Ovary (tissue), 9 donors: ENCODE results near the gene UNC5A. TPM values are rescaled to one million over a fixed set of nuclear protein-coding genes. Genes with fewer than 3 reads are reported as not detected.

Experiments used
- DNase-seq, 5 donors: peaks; one replicate each; pipeline ENCODE4 v3.0.0-alpha.2; 2019 to 2020
- H3K27ac ChIP-seq, 2 donors: fragments of 200-600 bp; one replicate each; pipeline versions ENCODE4 v1.5.1 to v1.8.0; 2019 to 2022
- H3K27me3 ChIP-seq: fragments of 200-600 bp; one replicate; pipeline ENCODE4 v1.8.0; 2022
- H3K36me3 ChIP-seq: fragments of 200-600 bp; sonication (generic); one replicate; pipeline ENCODE4 v1.5.1; 2019
- H3K4me1 ChIP-seq: one replicate; pipeline ENCODE4 v1.8.1; 2013; ENCODE audit warnings: mild to moderate bottlenecking, moderate library complexity; ENCODE audit not compliant: insufficient read depth
- H3K4me3 ChIP-seq: fragments of 200-600 bp; sonication (generic); one replicate; pipeline ENCODE4 v1.5.1; 2017
- H3K9me3 ChIP-seq, 2 donors: fragments of 200-600 bp in 1 of 2; sonication (generic) in 1 of 2; one replicate each; pipeline versions ENCODE4 v1.5.1 to v1.8.1; 2013 to 2019; ENCODE audit warnings: mild to moderate bottlenecking in 1 of 2, moderate library complexity in 1 of 2
- CTCF ChIP-seq, 3 donors: fragments of 450-650 bp in 2 of 3; fragments of 200-600 bp in 1 of 3; IDR thresholded peaks; one replicate each; pipeline versions ENCODE4 v1.5.1 to v1.8.0; 2016 to 2022; ENCODE audit warnings: antibody characterized with exemption in 3 of 3, mild to moderate bottlenecking in 1 of 3
- EP300 ChIP-seq: sonication (generic); formaldehyde crosslinking; IDR thresholded peaks from one replicate; pipeline ENCODE4 v1.6.1; 2017; ENCODE audit warnings: antibody characterized with exemption
- POLR2A ChIP-seq: fragments of 450-650 bp; IDR thresholded peaks from one replicate; pipeline ENCODE4 v1.6.1; 2017; ENCODE audit warnings: antibody characterized with exemption, mild to moderate bottlenecking, moderate library complexity
- WGBS, 3 donors: extraction: QIAGEN DNeasy Blood & Tissue Kit in 1 of 3; methylation state at CpG; one replicate each; pipeline versions ENCODE4 v1.1.5 to v1.1.7; 2013 to 2017; 5-methylcytosine and 5-hydroxymethylcytosine counted together
- intact Hi-C, 4 donors: fragments of 100-400 bp; cut with DNase I; formaldehyde crosslinking; loops; one replicate each; pipeline versions ENCODE4 v1.11.0 to v1.15.1; 2022 to 2023
- polyA plus RNA-seq, 2 donors: library from polyadenylated mRNA; stranded (reverse); fragments of 200-250 nt in 1 of 2; fragments of 350-450 nt in 1 of 2; fragmentation: Illumina TruSeq in 1 of 2; extraction: RNeasy Lipid Tissue Mini Kit (QIAGEN cat#74804) in 1 of 2; gene quantifications; one replicate each; pipeline ENCODE4 v1.2.3, GENCODE V29; 2013 to 2014
- total RNA-seq, 7 donors: library from RNA; depleted of rRNA in 2 of 7; stranded (reverse); fragments of >200 nt in 2 of 7; fragmentation: NEBNext Ultra II Directional in 3 of 7; extraction: Animal tissue kit (Norgen Biotek cat#: 25700) in 3 of 7; gene quantifications; one replicate each; pipeline versions ENCODE4 v1.1.0 to v1.2.4, GENCODE V29; 2016 to 2023
- donor health status: DM: no; HTN: no; CAD: no; lungs with moderate emphysema.
- donor health status: DM: no; HTN: no; CAD: no.
- donor health status: Bipolar disorder and iron deficiency.
- donor health status: DM: yes; HTN: yes; CAD: no.
- donor health status: DM: no; HTN: no; CAD: no.
- donor health status: DM: yes; HTN: yes; CAD: no.

Gene UNC5A
- total and polyA plus RNA-seq, 9 donors: 0.08 to 0.82 (median 0.26) TPM; not detected in 1

- no peak overlapping the region for H3K27ac ChIP-seq
- TF ChIP-seq EP300 (no peak), CTCF (IDR thresholded peaks at IDR 0.05) (no peak), POLR2A (no peak)
- H3K36me3 ChIP-seq: no peaks in the 10 kb centered on the region
- H3K4me1 ChIP-seq: no peaks in the 10 kb centered on the region
- WGBS, 3 donors: 89 to 91% (median 91%) methylated on average over 28 of the region's 28 CpGs
- H3K9me3 ChIP-seq: no peaks in the 10 kb centered on the region
- H3K4me3 ChIP-seq: no peak overlapping the region
- no peaks in the 10 kb centered on the region for H3K27me3 ChIP-seq
- intact Hi-C loops: no loop called here
- peak in 1 of 5 donors; percentile 17 for DNase-seq
Observed at GRCh38 chr5:176887252-176887849, 77.0 kb downstream of the UNC5A start.

GRCh38 chr5:176888016-176888864 lies 77.9 kb downstream of the UNC5A start:
- no peaks in the 10 kb centered on the region for H3K4me1 ChIP-seq
- H3K27ac ChIP-seq: no peak overlapping the region
- DNase-seq: no peak
- no peak for TF ChIP-seq CTCF (IDR thresholded peaks at IDR 0.05)
- no peak for TF ChIP-seq EP300
- TF ChIP-seq POLR2A: no peak
- H3K36me3 ChIP-seq: no peaks in the 10 kb centered on the region
- no peaks in the 10 kb centered on the region for H3K9me3 ChIP-seq
- H3K4me3 ChIP-seq: no peak overlapping the region
- 86 to 88% (median 88%) methylated on average over 26 to 27 of the region's 27 CpGs for WGBS, 3 donors
- no peaks in the 10 kb centered on the region for H3K27me3 ChIP-seq
- intact Hi-C loops: no loop called here

- H3K36me3 ChIP-seq: no peaks in the 10 kb centered on the region
- 79 to 93% (median 89%) methylated on average over 1 of the region's 1 CpG for WGBS, 3 donors
- H3K27me3 ChIP-seq: no peaks in the 10 kb centered on the region
- DNase-seq: no peak
- intact Hi-C loops: no loop called here
- no peak overlapping the region for H3K27ac ChIP-seq
- H3K4me1 ChIP-seq: no peaks in the 10 kb centered on the region
- H3K4me3 ChIP-seq: no peak overlapping the region
- TF ChIP-seq CTCF (IDR thresholded peaks at IDR 0.05) (no peak), POLR2A (no peak), EP300 (no peak)
- H3K9me3 ChIP-seq: no peaks in the 10 kb centered on the region
Observed at GRCh38 chr5:176888865-176889165, 78.5 kb downstream of the UNC5A start.

- WGBS, 3 donors: 86 to 91% (median 88%) methylated on average over 24 of the region's 24 CpGs
- H3K27ac ChIP-seq: no peak overlapping the region
- TF ChIP-seq EP300 (no peak), POLR2A (no peak), CTCF (IDR thresholded peaks at IDR 0.05) (no peak)
- H3K4me3 ChIP-seq: no peak overlapping the region
- no peaks in the 10 kb centered on the region for H3K9me3 ChIP-seq
- no peaks in the 10 kb centered on the region for H3K4me1 ChIP-seq
- no peak for DNase-seq
- no peaks in the 10 kb centered on the region for H3K27me3 ChIP-seq
- H3K36me3 ChIP-seq: no peaks in the 10 kb centered on the region
- intact Hi-C loops: no loop called here
Observed at GRCh38 chr5:176889321-176890280, 79.2 kb downstream of the UNC5A start.
